Measurements from ENCODE around the gene ZBTB18. TPM values are rescaled to one million over a fixed set of nuclear protein-coding genes. Genes with fewer than 3 reads are reported as not detected.

ZBTB18 gene
- total RNA-seq, 1 experiment from 2014 or later: 1.8 TPM

GRCh38 chr1:244054247-244054923 lies 3.3 kb downstream of the ZBTB18 start:
- no peak overlapping the region for H3K9ac ChIP-seq (ENCODE audit: low read length)
- no peak overlapping the region for H2AFZ ChIP-seq (ENCODE audit: low read depth, low read length, poor library complexity, severe bottlenecking)
- H3K36me3 ChIP-seq (ENCODE audit: control insufficient read depth in 1 of 2, insufficient read depth in 2 of 2, low read length in 2 of 2): no peaks in the 10 kb centered on the region
- no peak for ATAC-seq
- DNase-seq (ENCODE audit: low read depth, low spot score): no peak
- no peaks in the 10 kb centered on the region; the same call in 1 of the 2 replicates for H4K20me1 ChIP-seq (ENCODE audit: insufficient read depth)
- no peaks in the 10 kb centered on the region for H3K79me2 ChIP-seq (ENCODE audit: insufficient read depth, low read length)
- CTCF ChIA-PET: no interaction called here
- no TSS peak for BruUV-seq (replicated peaks)
- no peak overlapping the region for H3K4me2 ChIP-seq (ENCODE audit: low read length)
- no peak overlapping the region for H3K4me3 ChIP-seq (replicated peaks in 1 of 2; ENCODE audit: low read depth in 1 of 2, low read length in 2 of 2)
- intact Hi-C loops (cut with micrococcal nuclease): no loop called here
- RAD21 ChIA-PET (ENCODE audit: low non-redundant PET in 1 of 2, low total read pairs in 2 of 2, uncharacterized antibody in 2 of 2, unreplicated experiment in 2 of 2): no interaction called here
- H3K9me2 ChIP-seq (ENCODE audit: insufficient read depth): no peaks in the 10 kb centered on the region
- H3K9me3 ChIP-seq (ENCODE audit: control insufficient read depth in 1 of 2, insufficient read depth in 1 of 2, low read depth in 1 of 2, low read length in 2 of 2): no peaks in the 10 kb centered on the region
- H3K4me1 ChIP-seq (ENCODE audit: control insufficient read depth in 1 of 2, insufficient read depth in 2 of 2, low read length in 2 of 2): peaks cover 0 to 3% of the 10 kb centered on the region in 2 experiments; a peak in 1 of 4 replicates
- POLR2A ChIA-PET: no interaction called here
- peaks cover 52% of the 10 kb centered on the region for H3K27me3 ChIP-seq (ENCODE audit: insufficient read depth, low read length)
- H3K27ac ChIP-seq (ENCODE audit: low read depth, low read length): no peak overlapping the region
- TF ChIP-seq ZBTB33 (IDR thresholded peaks at IDR 0.05; ENCODE audit: extremely low read depth, insufficient replicate concordance, low read length) (no peak), YY1 (IDR thresholded peaks at IDR 0.05; ENCODE audit: extremely low read depth, insufficient replicate concordance, low read depth, low read length) (no peak), RAD21 (IDR thresholded peaks at IDR 0.05; ENCODE audit: low read depth) (no peak), SRF (IDR thresholded peaks at IDR 0.05; ENCODE audit: low read depth) (no peak), EGR1 (IDR thresholded peaks at IDR 0.05; ENCODE audit: low read depth) (no peak), JUND (IDR thresholded peaks at IDR 0.05) (no peak), REST (IDR thresholded peaks at IDR 0.05; ENCODE audit: low read depth) (no peak), MAX (IDR thresholded peaks at IDR 0.05) (no peak), ATF3 (IDR thresholded peaks at IDR 0.05) (no peak), EZH2 (IDR thresholded peaks at IDR 0.05) (no peak), FOSL1 (IDR thresholded peaks at IDR 0.05; ENCODE audit: low read depth) (no peak), POLR2AphosphoS5 (IDR thresholded peaks at IDR 0.05; ENCODE audit: low read depth, low read length) (no peak), ZNF274 (IDR thresholded peaks at IDR 0.05; ENCODE audit: low read depth, low read length) (no peak), EZH2phosphoT487 (IDR thresholded peaks at IDR 0.05; ENCODE audit: borderline replicate concordance) (no peak), SP1 (IDR thresholded peaks at IDR 0.05; ENCODE audit: low read depth) (no peak), CTCF (IDR thresholded peaks at IDR 0.05 in 2 of 3, conservative IDR thresholded peaks at IDR 0.05 in 1 of 3; ENCODE audit: borderline replicate concordance in 1 of 3, insufficient read depth in 1 of 3, low read depth in 2 of 3, low read length in 2 of 3) (no peak)

Data from HCT116 (cell line).